Activated CD8-positive, alpha-beta memory T cell treated with anti-CD3 and anti-CD28 coated beads, Interleukin-2, amount 50 U/mL, for 48 hours (primary cell): Measurements from ENCODE around the gene MBNL2.

Experiments used
- DNase-seq: peaks from one replicate; pipeline ENCODE4 v3.0.0-alpha.2; 2020

The MBNL2 gene

GRCh38 chr13:97255515-97256021 lies 33.4 kb downstream of the MBNL2 start:
- no peak for DNase-seq

- no peak for DNase-seq
These were observed 34.2 kb downstream of the MBNL2 start for GRCh38 chr13:97256343-97256783.

- no peak for DNase-seq
These were observed 35.2 kb downstream of the MBNL2 start for GRCh38 chr13:97257228-97257755.

GRCh38 chr13:97257800-97258799 lies 36.0 kb downstream of the MBNL2 start:
- no peak for DNase-seq

GRCh38 chr13:97258801-97259200 lies 36.7 kb downstream of the MBNL2 start:
- no peak for DNase-seq

- DNase-seq = no peak
These were observed 37.3 kb downstream of the MBNL2 start for GRCh38 chr13:97259410-97259797.

- no peak for DNase-seq
These were observed 37.9 kb downstream of the MBNL2 start for GRCh38 chr13:97259798-97260714.

- DNase-seq = no peak
These were observed 39.3 kb downstream of the MBNL2 start for GRCh38 chr13:97261254-97262005.

GRCh38 chr13:97262058-97262457 lies 39.9 kb downstream of the MBNL2 start:
- no peak for DNase-seq

GRCh38 chr13:97263160-97263559 lies 41.0 kb downstream of the MBNL2 start:
- DNase-seq = no peak

- no peak for DNase-seq
These were observed 42.5 kb downstream of the MBNL2 start for GRCh38 chr13:97264663-97265062.

GRCh38 chr13:97266332-97266731 lies 44.2 kb downstream of the MBNL2 start:
- DNase-seq = no peak

GRCh38 chr13:97266772-97267417 lies 44.8 kb downstream of the MBNL2 start:
- DNase-seq = no peak

GRCh38 chr13:97267418-97268059 lies 45.4 kb downstream of the MBNL2 start:
- DNase-seq = no peak

- DNase-seq = no peak
These were observed 46.6 kb downstream of the MBNL2 start for GRCh38 chr13:97268772-97269171.

- no peak for DNase-seq
These were observed 47.5 kb downstream of the MBNL2 start for GRCh38 chr13:97269603-97270002.

- DNase-seq = no peak
These were observed 50.4 kb downstream of the MBNL2 start for GRCh38 chr13:97272526-97272925.

- DNase-seq = no peak
These were observed 51.3 kb downstream of the MBNL2 start for GRCh38 chr13:97273341-97273831.

GRCh38 chr13:97274829-97275649 lies 52.9 kb downstream of the MBNL2 start:
- DNase-seq = no peak
